ENCODE data around the gene USP37.

GRCh38 chr2:218404351-218405085 lies 163.6 kb downstream of the USP37 start:
- TF ChIP-seq CTCF (IDR thresholded peaks at IDR 0.05; ENCODE audit: low read depth, low read length, poor library complexity, severe bottlenecking) (no peak), EZH2phosphoT487 (IDR thresholded peaks at IDR 0.05; ENCODE audit: borderline replicate concordance, low read length) (no peak)

Measured in DOHH2 (cell line).